ENCODE data around the gene DDX43.

DDX43 gene

DNA sequence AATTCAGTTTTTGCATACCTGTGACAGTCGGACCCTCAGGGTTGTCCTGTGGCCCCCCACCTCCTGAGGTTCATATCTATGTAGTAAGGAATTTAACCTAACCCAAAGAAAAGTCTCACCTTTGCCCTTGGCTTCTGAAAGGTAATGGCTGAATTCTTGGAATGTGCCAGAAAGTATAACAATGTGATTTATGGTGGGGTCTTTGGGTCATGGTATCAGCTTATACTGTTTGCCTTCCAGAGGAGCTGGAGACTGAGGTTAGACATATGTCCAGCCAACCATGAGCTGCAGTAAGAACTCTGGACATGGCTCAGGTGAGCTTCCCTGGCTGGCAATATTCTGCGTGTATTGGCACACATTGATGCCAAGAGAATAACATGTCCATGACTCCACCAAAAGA, 26.9 kb downstream of the DDX43 start:
- no peaks in the 10 kb centered on the region for H3K9me3 ChIP-seq (ENCODE audit: low read length)
- no peak for TF ChIP-seq EZH2 (IDR thresholded peaks at IDR 0.05; ENCODE audit: borderline replicate concordance, low read length)
- TF ChIP-seq, protein P1, sequence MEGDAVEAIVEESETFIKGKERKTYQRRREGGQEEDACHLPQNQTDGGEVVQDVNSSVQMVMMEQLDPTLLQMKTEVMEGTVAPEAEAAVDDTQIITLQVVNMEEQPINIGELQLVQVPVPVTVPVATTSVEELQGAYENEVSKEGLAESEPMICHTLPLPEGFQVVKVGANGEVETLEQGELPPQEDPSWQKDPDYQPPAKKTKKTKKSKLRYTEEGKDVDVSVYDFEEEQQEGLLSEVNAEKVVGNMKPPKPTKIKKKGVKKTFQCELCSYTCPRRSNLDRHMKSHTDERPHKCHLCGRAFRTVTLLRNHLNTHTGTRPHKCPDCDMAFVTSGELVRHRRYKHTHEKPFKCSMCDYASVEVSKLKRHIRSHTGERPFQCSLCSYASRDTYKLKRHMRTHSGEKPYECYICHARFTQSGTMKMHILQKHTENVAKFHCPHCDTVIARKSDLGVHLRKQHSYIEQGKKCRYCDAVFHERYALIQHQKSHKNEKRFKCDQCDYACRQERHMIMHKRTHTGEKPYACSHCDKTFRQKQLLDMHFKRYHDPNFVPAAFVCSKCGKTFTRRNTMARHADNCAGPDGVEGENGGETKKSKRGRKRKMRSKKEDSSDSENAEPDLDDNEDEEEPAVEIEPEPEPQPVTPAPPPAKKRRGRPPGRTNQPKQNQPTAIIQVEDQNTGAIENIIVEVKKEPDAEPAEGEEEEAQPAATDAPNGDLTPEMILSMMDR (IDR thresholded peaks at IDR 0.05; ENCODE audit: low read length) = no peak
- H3K36me3 ChIP-seq (ENCODE audit: insufficient read depth, low read length) = no peaks in the 10 kb centered on the region
- H3K4me3 ChIP-seq (ENCODE audit: low read depth, low read length, poor library complexity, severe bottlenecking) = no peak overlapping the region
- no peak overlapping the region for H3K27ac ChIP-seq (ENCODE audit: low read depth, low read length, poor library complexity, severe bottlenecking)
- no peaks in the 10 kb centered on the region for H3K27me3 ChIP-seq (ENCODE audit: insufficient read depth, low read length)
- H2AFZ ChIP-seq (ENCODE audit: low read length) = no peak overlapping the region
- no peak overlapping the region for H3K9ac ChIP-seq (ENCODE audit: low read length)
- no peak overlapping the region for H3K4me2 ChIP-seq (ENCODE audit: low read length)
- H3K79me2 ChIP-seq (ENCODE audit: insufficient read depth, low read length) = no peaks in the 10 kb centered on the region
- H3K9me2 ChIP-seq (ENCODE audit: low read depth, low read length) = no peaks in the 10 kb centered on the region
- no peaks in the 10 kb centered on the region for H3K4me1 ChIP-seq (ENCODE audit: insufficient read depth, low read length, severe bottlenecking)
- no peaks in the 10 kb centered on the region for H4K20me1 ChIP-seq (ENCODE audit: insufficient read depth, low read length)
- H3F3A ChIP-seq (ENCODE audit: insufficient read depth, low read length) = no peaks in the 10 kb centered on the region

DNA sequence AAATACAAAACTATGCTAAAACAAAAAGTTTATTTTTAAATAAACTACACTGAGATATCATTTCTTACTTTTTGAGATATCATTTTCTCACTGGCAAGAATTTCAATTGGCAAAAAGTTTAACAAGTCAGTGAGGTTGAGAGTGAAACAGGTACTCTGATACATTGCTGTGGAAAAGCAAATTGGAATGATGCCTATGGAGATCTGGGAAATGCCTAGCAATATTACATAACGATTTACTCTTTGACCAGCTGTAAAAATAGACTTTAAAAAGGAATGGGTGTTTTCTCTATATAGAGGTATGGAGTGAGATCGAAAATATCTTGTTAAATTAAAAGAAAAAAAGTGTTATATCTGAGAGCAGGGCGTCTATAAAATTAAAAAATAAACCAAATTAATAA, 40.6 kb downstream of the DDX43 start:
- H3K9ac ChIP-seq (ENCODE audit: low read length) = no peak overlapping the region
- no peak overlapping the region for H3K27ac ChIP-seq (ENCODE audit: low read depth, low read length, poor library complexity, severe bottlenecking)
- no peaks in the 10 kb centered on the region for H3K36me3 ChIP-seq (ENCODE audit: insufficient read depth, low read length)
- TF ChIP-seq, protein P1 (IDR thresholded peaks at IDR 0.05; ENCODE audit: low read length) = no peak
- no peak for TF ChIP-seq EZH2 (IDR thresholded peaks at IDR 0.05; ENCODE audit: borderline replicate concordance, low read length)
- no peaks in the 10 kb centered on the region for H3F3A ChIP-seq (ENCODE audit: insufficient read depth, low read length)
- H3K4me1 ChIP-seq (ENCODE audit: insufficient read depth, low read length, severe bottlenecking) = no peaks in the 10 kb centered on the region
- no peak overlapping the region for H3K4me3 ChIP-seq (ENCODE audit: low read depth, low read length, poor library complexity, severe bottlenecking)
- H2AFZ ChIP-seq (ENCODE audit: low read length) = no peak overlapping the region
- H3K9me2 ChIP-seq (ENCODE audit: low read depth, low read length) = no peaks in the 10 kb centered on the region
- no peaks in the 10 kb centered on the region for H4K20me1 ChIP-seq (ENCODE audit: insufficient read depth, low read length)
- no peaks in the 10 kb centered on the region for H3K9me3 ChIP-seq (ENCODE audit: low read length)
- no peaks in the 10 kb centered on the region for H3K79me2 ChIP-seq (ENCODE audit: insufficient read depth, low read length)
- H3K27me3 ChIP-seq (ENCODE audit: insufficient read depth, low read length) = no peaks in the 10 kb centered on the region
- no peak overlapping the region for H3K4me2 ChIP-seq (ENCODE audit: low read length)

DNA sequence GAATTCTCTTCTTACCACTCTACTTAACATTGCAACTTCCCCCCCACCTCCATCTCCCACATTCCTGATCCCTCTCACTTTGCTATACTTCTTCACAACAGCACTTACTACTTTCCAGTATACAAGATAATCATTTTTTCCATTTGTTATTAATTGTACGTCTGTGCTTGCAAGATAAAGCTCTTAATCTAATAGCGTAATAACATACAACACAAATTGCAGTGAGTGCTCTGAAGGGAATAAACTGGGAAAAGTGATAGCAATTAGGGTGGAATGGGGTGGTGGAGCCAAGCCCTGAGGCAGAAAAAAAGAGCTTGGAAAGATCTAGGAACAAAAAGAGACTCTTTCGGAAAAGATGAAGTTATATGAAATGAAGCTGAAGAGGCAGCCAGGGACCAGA, 48.9 kb downstream of the DDX43 start:
- Histone ChIP-seq H3K9ac (ENCODE audit: low read length) (no peak overlapping the region), H3K36me3 (ENCODE audit: insufficient read depth, low read length) (no peaks in the 10 kb centered on the region), H3K4me2 (ENCODE audit: low read length) (no peak overlapping the region), H3F3A (ENCODE audit: insufficient read depth, low read length) (no peaks in the 10 kb centered on the region), H3K4me3 (ENCODE audit: low read depth, low read length, poor library complexity, severe bottlenecking) (no peak overlapping the region), H3K79me2 (ENCODE audit: insufficient read depth, low read length) (no peaks in the 10 kb centered on the region), H3K9me3 (ENCODE audit: low read length) (no peaks in the 10 kb centered on the region), H4K20me1 (ENCODE audit: insufficient read depth, low read length) (no peaks in the 10 kb centered on the region), H3K9me2 (ENCODE audit: low read depth, low read length) (no peaks in the 10 kb centered on the region), H3K4me1 (ENCODE audit: insufficient read depth, low read length, severe bottlenecking) (no peaks in the 10 kb centered on the region), H3K27me3 (ENCODE audit: insufficient read depth, low read length) (no peaks in the 10 kb centered on the region), H2AFZ (ENCODE audit: low read length) (no peak overlapping the region), H3K27ac (ENCODE audit: low read depth, low read length, poor library complexity, severe bottlenecking) (no peak overlapping the region)
- TF ChIP-seq EZH2 (IDR thresholded peaks at IDR 0.05; ENCODE audit: borderline replicate concordance, low read length) = no peak
- TF ChIP-seq, protein P1 (IDR thresholded peaks at IDR 0.05; ENCODE audit: low read length) = no peak

Measured in OCI-LY1 (cell line).